ENCODE data around the gene ITIH1. TPM values are rescaled to one million over a fixed set of nuclear protein-coding genes. Genes with fewer than 3 reads are reported as not detected.

The ITIH1 gene
- total RNA-seq, 1 donor from 2014 or later, result not detected

DNA sequence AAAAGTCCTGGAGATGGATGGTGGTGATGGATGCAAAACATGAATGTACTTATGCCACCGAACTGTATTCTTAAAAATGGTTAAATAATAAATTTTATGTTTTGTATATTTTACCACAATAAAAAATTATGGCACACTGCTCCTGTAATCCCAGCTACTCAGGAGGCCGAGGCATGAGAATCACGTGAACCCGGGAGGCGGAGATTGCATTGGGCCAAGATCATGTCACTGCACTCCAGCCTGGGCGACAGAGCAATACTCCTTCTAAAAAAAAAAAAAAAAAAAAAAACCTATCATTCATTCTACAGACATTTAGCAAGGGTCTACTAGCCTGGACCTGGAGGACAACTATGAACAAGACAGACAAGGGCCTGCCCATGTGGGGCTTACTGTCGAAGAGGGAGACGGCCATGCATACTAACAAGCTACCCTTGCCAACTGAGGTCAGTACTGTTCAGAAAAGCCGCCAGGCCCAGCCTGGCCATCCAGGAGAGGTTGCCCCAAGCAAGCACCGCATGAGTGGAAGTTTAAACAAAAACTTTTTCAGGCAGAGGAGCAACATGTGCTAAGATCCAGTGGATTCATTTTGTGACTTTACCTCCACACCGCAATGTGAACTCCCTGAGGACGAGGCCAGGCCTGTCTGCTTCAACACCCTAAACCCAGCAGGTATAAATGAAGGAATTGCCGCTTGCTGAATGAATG, 3.9 kb upstream of the ITIH1 start:
- Mint-ChIP-seq H3K9me3 (no peaks in the 10 kb centered on the region), H3K4me3 (no peak overlapping the region), H3K4me1 (peaks cover 16% of the 10 kb centered on the region), H3K27ac (peak overlapping the region; percentile 23), H3K27me3 (ENCODE audit: insufficient read depth, low read depth) (no peaks in the 10 kb centered on the region), H3K36me3 (peaks cover 5% of the 10 kb centered on the region)
- Histone ChIP-seq H3K4me3 (no peak overlapping the region), H3K27ac (no peak overlapping the region), H4K20me1 (ENCODE audit: low read depth) (peaks cover 6% of the 10 kb centered on the region), H3K4me1 (peaks cover 9% of the 10 kb centered on the region), H3F3A (ENCODE audit: low read depth) (peaks cover 10% of the 10 kb centered on the region), H3K79me2 (ENCODE audit: low read depth) (peaks cover 20% of the 10 kb centered on the region), H3K4me2 (no peak overlapping the region), H3K9me3 (ENCODE audit: low read depth) (no peaks in the 10 kb centered on the region), H3K36me3 (no peaks in the 10 kb centered on the region), H3K27me3 (no peaks in the 10 kb centered on the region), H2AFZ (replicated peaks) (no peak overlapping the region), H3K9ac (no peak overlapping the region)
- DNase-seq (ENCODE audit: low spot score), result no peak
- TF ChIP-seq EZH2phosphoT487 (IDR thresholded peaks at IDR 0.05) (no peak), EZH2 (IDR thresholded peaks at IDR 0.05) (no peak)
- TF ChIP-seq, protein P1, sequence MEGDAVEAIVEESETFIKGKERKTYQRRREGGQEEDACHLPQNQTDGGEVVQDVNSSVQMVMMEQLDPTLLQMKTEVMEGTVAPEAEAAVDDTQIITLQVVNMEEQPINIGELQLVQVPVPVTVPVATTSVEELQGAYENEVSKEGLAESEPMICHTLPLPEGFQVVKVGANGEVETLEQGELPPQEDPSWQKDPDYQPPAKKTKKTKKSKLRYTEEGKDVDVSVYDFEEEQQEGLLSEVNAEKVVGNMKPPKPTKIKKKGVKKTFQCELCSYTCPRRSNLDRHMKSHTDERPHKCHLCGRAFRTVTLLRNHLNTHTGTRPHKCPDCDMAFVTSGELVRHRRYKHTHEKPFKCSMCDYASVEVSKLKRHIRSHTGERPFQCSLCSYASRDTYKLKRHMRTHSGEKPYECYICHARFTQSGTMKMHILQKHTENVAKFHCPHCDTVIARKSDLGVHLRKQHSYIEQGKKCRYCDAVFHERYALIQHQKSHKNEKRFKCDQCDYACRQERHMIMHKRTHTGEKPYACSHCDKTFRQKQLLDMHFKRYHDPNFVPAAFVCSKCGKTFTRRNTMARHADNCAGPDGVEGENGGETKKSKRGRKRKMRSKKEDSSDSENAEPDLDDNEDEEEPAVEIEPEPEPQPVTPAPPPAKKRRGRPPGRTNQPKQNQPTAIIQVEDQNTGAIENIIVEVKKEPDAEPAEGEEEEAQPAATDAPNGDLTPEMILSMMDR (IDR thresholded peaks at IDR 0.05), result no peak

DNA sequence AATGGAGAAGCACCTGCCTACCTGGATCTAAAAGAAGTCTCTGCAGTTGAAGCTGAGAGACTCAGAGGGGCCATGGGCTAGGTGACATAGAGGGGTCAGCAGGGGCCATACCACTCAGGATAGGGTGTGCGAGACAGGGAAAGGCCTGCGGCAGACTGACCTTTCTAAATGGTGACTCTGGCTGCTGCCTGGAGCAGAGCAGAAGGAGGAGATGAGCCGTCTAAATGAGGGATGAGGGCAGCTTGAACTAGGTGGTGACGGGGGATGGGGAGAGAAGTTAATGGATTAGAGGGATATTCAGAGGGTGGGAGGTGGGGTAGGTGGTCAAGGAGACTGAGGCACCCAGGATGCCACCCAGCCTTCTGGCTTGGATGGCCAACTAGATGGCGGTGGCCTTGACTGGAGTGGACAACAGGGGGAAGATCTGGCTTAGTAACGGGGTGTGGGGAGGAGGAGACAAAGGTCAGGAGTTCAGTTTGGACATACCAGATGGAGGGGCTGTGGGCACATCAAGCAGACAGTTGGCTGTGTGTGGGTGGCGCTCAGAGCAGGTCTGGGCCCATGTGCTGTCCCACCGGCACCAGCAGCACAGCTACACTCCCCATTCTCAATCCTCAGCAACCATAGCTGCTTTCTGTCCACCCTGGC, 3.2 kb upstream of the ITIH1 start:
- no peak for TF ChIP-seq EZH2phosphoT487 (IDR thresholded peaks at IDR 0.05)
- TF ChIP-seq EZH2 (IDR thresholded peaks at IDR 0.05), result no peak
- TF ChIP-seq, protein P1 (IDR thresholded peaks at IDR 0.05), result no peak
- H3K79me2 ChIP-seq (ENCODE audit: low read depth), result peaks cover 13% of the 10 kb centered on the region
- Mint-ChIP-seq H3K9me3 (no peaks in the 10 kb centered on the region), H3K36me3 (peaks cover 2% of the 10 kb centered on the region), H3K27me3 (ENCODE audit: insufficient read depth, low read depth) (no peaks in the 10 kb centered on the region), H3K4me1 (peaks cover 15% of the 10 kb centered on the region), H3K4me3 (no peak overlapping the region), H3K27ac (no peak overlapping the region)
- no peak for DNase-seq (ENCODE audit: low spot score)
- peaks cover 6% of the 10 kb centered on the region for H4K20me1 ChIP-seq (ENCODE audit: low read depth)
- no peak overlapping the region for H3K27ac ChIP-seq
- H3K4me1 ChIP-seq, result peaks cover 7% of the 10 kb centered on the region
- no peak overlapping the region for H3K4me2 ChIP-seq
- no peak overlapping the region for H3K9ac ChIP-seq
- H3K9me3 ChIP-seq (ENCODE audit: low read depth), result no peaks in the 10 kb centered on the region
- no peak overlapping the region for H2AFZ ChIP-seq (replicated peaks)
- H3K36me3 ChIP-seq, result no peaks in the 10 kb centered on the region
- H3F3A ChIP-seq (ENCODE audit: low read depth), result peaks cover 10% of the 10 kb centered on the region
- H3K27me3 ChIP-seq, result no peaks in the 10 kb centered on the region
- no peak overlapping the region for H3K4me3 ChIP-seq

DNA sequence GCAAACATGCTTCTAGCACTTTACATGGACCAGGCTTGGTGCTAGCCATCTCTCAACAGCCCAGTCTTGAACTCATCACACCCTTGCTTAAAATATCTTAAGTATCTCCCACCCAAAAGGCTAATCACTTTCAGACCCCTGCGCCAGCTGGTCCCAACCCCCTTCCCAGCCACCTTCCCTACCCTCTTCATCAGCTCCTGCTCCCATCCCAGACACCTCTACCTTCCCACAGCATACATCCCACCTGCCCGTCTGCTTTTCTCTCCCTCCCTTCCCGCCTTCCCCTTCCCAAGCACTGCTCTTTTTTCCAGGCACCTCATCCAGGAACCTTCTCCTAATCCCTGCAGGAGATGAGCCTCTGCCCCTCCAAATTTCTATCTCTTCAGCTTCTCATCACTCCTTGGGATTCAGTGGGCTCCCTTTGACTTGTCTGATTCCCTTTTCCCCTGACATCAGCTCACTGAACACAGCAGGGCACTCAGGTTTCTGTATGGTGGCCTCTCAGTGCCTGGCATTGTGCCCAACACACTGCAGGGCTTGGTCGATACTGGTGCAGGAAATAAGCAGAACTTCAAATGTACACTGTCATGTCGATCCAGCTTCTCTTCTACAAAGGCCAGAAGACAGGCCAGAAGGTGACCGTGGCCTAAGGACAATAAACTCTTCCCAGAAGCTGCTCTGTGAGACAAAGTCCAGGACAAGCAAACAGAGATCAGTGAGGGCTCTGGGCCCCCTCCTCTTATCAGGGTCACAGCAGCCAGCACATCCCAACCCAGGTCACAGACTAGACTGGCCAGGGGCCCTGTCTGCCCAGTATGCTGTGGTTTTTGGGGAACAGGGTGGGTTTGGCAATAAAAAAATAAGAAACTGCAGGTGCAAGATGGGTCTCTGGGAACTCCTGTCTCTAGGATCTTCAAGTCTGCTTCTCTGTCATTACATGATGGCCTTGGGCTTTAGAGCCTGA, 2.2 kb upstream of the ITIH1 start:
- peak overlapping the region; percentile 33 for H3K4me3 Mint-ChIP-seq
- H3K4me2 ChIP-seq, result no peak overlapping the region
- H4K20me1 ChIP-seq (ENCODE audit: low read depth), result no peaks in the 10 kb centered on the region
- TF ChIP-seq, protein P1 (IDR thresholded peaks at IDR 0.05), result no peak
- no peak for TF ChIP-seq EZH2phosphoT487 (IDR thresholded peaks at IDR 0.05)
- no peak for TF ChIP-seq EZH2 (IDR thresholded peaks at IDR 0.05)
- H3K36me3 Mint-ChIP-seq, result no peaks in the 10 kb centered on the region
- H3K27me3 Mint-ChIP-seq (ENCODE audit: insufficient read depth, low read depth), result no peaks in the 10 kb centered on the region
- no peaks in the 10 kb centered on the region for H3K36me3 ChIP-seq
- no peak overlapping the region for H3K4me3 ChIP-seq
- DNase-seq (ENCODE audit: low spot score), result no peak
- H3K27me3 ChIP-seq, result no peaks in the 10 kb centered on the region
- H3K4me1 ChIP-seq, result no peaks in the 10 kb centered on the region
- peak overlapping the region; percentile 63 for H2AFZ ChIP-seq (replicated peaks)
- no peak overlapping the region for H3K9ac ChIP-seq
- peaks cover 8% of the 10 kb centered on the region for H3F3A ChIP-seq (ENCODE audit: low read depth)
- H3K9me3 Mint-ChIP-seq, result no peaks in the 10 kb centered on the region
- no peak overlapping the region for H3K27ac Mint-ChIP-seq
- peaks cover 6% of the 10 kb centered on the region for H3K4me1 Mint-ChIP-seq
- H3K27ac ChIP-seq, result no peak overlapping the region
- H3K79me2 ChIP-seq (ENCODE audit: low read depth), result peaks cover 3% of the 10 kb centered on the region
- H3K9me3 ChIP-seq (ENCODE audit: low read depth), result no peaks in the 10 kb centered on the region

Data from neural progenitor cell (in vitro differentiated cells).